Erythroblast (primary cell): ENCODE measurements around the gene TMEM120B.

Source experiments
- GATA1 ChIP-seq: IDR thresholded peaks from 2 replicates; pipeline ENCODE4 v1.6.1; 2011; ENCODE audit warnings: low read depth, mild to moderate bottlenecking, control low read depth, low read length, moderate library complexity
- POLR2A ChIP-seq: IDR thresholded peaks from 2 replicates; pipeline ENCODE4 v1.6.1; 2011; ENCODE audit warnings: mild to moderate bottlenecking, low read length

- TF ChIP-seq POLR2A (no peak), GATA1 (no peak)
Measured at GRCh38 chr12:121801595-121802484, 89.3 kb downstream of the TMEM120B start.
